ENCODE data around the gene ZNF429. TPM values are rescaled to one million over a fixed set of nuclear protein-coding genes. Genes with fewer than 3 reads are reported as not detected.

ZNF429 gene
- total RNA-seq, 4 donors from 2014 or later, result 3.4 to 11.1 (median 7.4) TPM

GRCh38 chr19:21603431-21604231 is 98.2 kb downstream of the ZNF429 start:
- in situ Hi-C loops (cut with MboI; ENCODE audit: low sequenced_read_pairs in 4 of 4) (no loop called here), intact Hi-C loops (cut with DNase I; ENCODE audit: low total_unique reads) (no loop called here)
- Histone ChIP-seq H3K27me3 (no peaks in the 10 kb centered on the region), H3K9me3 (no peaks in the 10 kb centered on the region), H3K4me1 (peaks cover 0 to 7% of the 10 kb centered on the region in 2 donors), H3K36me3 (no peaks in the 10 kb centered on the region), H3K27ac (peak overlapping the region in 3 of 4 donors; percentile 62 to 79 (median 72)), H3K4me3 (peak overlapping the region; percentile 55 to 72 (median 60))
- no peak for DNase-seq
- ATAC-seq, result peak in 1 of 2 donors; percentile 29
- TF ChIP-seq CTCF (IDR thresholded peaks at IDR 0.05 in 4 of 5, conservative IDR thresholded peaks at IDR 0.05 in 1 of 5) (no peak), POLR2A (IDR thresholded peaks at IDR 0.05) (no peak)

- Histone ChIP-seq H3K36me3 (no peaks in the 10 kb centered on the region), H3K4me3 (peak overlapping the region; percentile 55 to 72 (median 60)), H3K9me3 (no peaks in the 10 kb centered on the region), H3K27ac (peak overlapping the region; percentile 49 to 79 (median 67)), H3K4me1 (peaks cover 0 to 7% of the 10 kb centered on the region in 2 donors), H3K27me3 (no peaks in the 10 kb centered on the region)
- intact Hi-C loops (cut with DNase I; ENCODE audit: low total_unique reads) (no loop called here), in situ Hi-C loops (cut with MboI; ENCODE audit: low sequenced_read_pairs in 4 of 4) (no loop called here)
- TF ChIP-seq CTCF (IDR thresholded peaks at IDR 0.05 in 4 of 5, conservative IDR thresholded peaks at IDR 0.05 in 1 of 5) (no peak), POLR2A (IDR thresholded peaks at IDR 0.05) (no peak)
- DNase-seq (no peak), ATAC-seq (peak in 1 of 2 donors; percentile 44)
These were observed 99.0 kb downstream of the ZNF429 start for GRCh38 chr19:21604351-21604926.

Other genes with a start within 250 kb of the ZNF429 start
- 1 to 10 TPM; 1.1 to 3.5 (median 3.1) TPM for gene ZNF708, start 176.2 kb upstream of the ZNF429 start, total RNA-seq
- gene ZNF738, start 146.6 kb upstream of the ZNF429 start, total RNA-seq, result under 1 TPM in 2 of 4 donors, not detected in 2; 0.85 to 0.97 TPM
- 1 to 10 TPM; 2.2 to 6.5 (median 3.1) TPM for gene ZNF493, start 108.5 kb upstream of the ZNF429 start, total RNA-seq

Measured in gastrocnemius medialis (tissue), 4 donors.